Karpas-422 (cell line): ENCODE measurements around the gene PVR. TPM values are rescaled to one million over a fixed set of nuclear protein-coding genes. Genes with fewer than 3 reads are reported as not detected.

Experiments
- DNase-seq: peaks from one replicate; pipeline ENCODE4 v3.0.0-alpha.2; 2015
- H2AFZ ChIP-seq: fragments of 200-600 bp; sonication (generic); 2 replicates; pipeline ENCODE4 v1.6.1; 2014; ENCODE audit warnings: antibody characterized with exemption, low read length, mixed read lengths
- H3K27ac ChIP-seq: fragments of 200-600 bp; sonication (generic); 2 replicates; pipeline ENCODE4 v1.5.1; 2014; ENCODE audit warnings: mild to moderate bottlenecking, low read length, moderate library complexity
- H3K27me3 ChIP-seq: fragments of 200-600 bp; sonication (generic); 2 replicates; pipeline ENCODE4 v1.6.1; 2014; ENCODE audit warnings: low read length, mixed read lengths
- H3K36me3 ChIP-seq: fragments of 200-600 bp; sonication (generic); 2 replicates; pipeline ENCODE4 v1.6.1; 2014; ENCODE audit warnings: low read length, mixed read lengths; ENCODE audit not compliant: insufficient read depth
- H3K4me1 ChIP-seq: fragments of 200-600 bp; sonication (generic); 2 replicates; pipeline ENCODE4 v1.6.1; 2014; ENCODE audit warnings: mild to moderate bottlenecking, low read length, mixed read lengths
- H3K4me2 ChIP-seq: fragments of 200-600 bp; sonication (generic); 2 replicates; pipeline ENCODE4 v1.6.1; 2014; ENCODE audit warnings: low read length, low read depth, mild to moderate bottlenecking; ENCODE audit not compliant: poor library complexity, severe bottlenecking
- H3K4me3 ChIP-seq: fragments of 200-600 bp; sonication (generic); 2 replicates; pipeline ENCODE4 v1.5.1; 2014; ENCODE audit warnings: mild to moderate bottlenecking, antibody characterized with exemption, low read length, mixed read lengths
- H3K79me2 ChIP-seq: fragments of 200-600 bp; sonication (generic); 2 replicates; pipeline ENCODE4 v1.6.1; 2014; ENCODE audit warnings: mild to moderate bottlenecking, low read length, mixed read lengths
- H3K9ac ChIP-seq: fragments of 200-600 bp; sonication (generic); 2 replicates; pipeline ENCODE4 v1.6.0; 2014; ENCODE audit warnings: low read length
- H3K9me2 ChIP-seq: fragments of 200-600 bp; sonication (generic), shearing (Covaris generic); replicated peaks from 2 replicates; pipeline ENCODE4 v1.6.0; 2014; ENCODE audit warnings: mild to moderate bottlenecking, low read length, moderate library complexity; ENCODE audit not compliant: insufficient read depth
- H3K9me3 ChIP-seq: fragments of 300-700, 200-600 bp; sonication (generic); 2 replicates; pipeline ENCODE4 v1.6.1; 2014; ENCODE audit warnings: low read length, mixed read lengths
- H4K20me1 ChIP-seq: fragments of 200-600 bp; sonication (generic); 2 replicates; pipeline ENCODE4 v1.6.1; 2014; ENCODE audit warnings: mild to moderate bottlenecking, antibody characterized with exemption, low read length, low read depth; ENCODE audit not compliant: insufficient read depth
- total RNA-seq: library from RNA; depleted of rRNA; stranded (reverse); fragments of >200 nt; shearing (Covaris generic); gene quantifications from 2 replicates; pipeline ENCODE4 v1.2.3, GENCODE V29; 2014; ENCODE audit warnings: low replicate concordance

PVR gene
- total RNA-seq, 1 experiment from 2014 or later = not detected

DNA sequence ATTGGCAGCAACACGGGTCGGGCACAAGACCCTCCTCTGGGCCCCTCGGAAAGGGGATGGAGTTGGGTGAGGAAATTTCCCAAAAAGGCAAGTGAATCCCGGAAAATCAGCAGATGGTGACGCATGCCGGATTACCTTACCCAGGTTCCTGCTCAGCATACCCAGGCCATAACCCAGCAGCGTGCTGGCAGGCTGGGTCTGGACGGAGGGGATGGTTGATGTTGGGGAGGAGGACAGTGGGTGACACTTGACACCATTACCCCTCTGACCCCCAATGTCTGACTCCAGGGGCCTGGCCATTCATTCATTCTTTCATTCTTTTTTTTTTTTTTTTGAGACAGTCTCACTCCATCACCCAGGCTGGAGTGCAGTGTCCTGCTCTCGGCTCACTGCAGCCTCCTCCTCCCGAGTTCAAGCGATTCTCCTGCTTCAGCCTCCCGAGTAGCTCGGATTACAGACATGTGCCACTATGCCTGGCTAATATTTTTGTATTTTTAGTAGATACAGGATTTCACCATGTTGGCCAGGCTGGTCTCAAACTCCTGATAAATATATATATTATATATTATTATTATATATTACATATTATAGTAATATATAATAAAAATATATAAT, 799 bp downstream of the PVR start:
- Histone ChIP-seq H3K27me3 (no peaks in the 10 kb centered on the region), H3K9ac (no peak overlapping the region), H3K4me2 (no peak overlapping the region), H3K9me3 (no peaks in the 10 kb centered on the region), H3K4me1 (no peaks in the 10 kb centered on the region), H2AFZ (no peak overlapping the region), H4K20me1 (no peaks in the 10 kb centered on the region), H3K4me3 (no peak overlapping the region), H3K9me2 (no peaks in the 10 kb centered on the region), H3K27ac (no peak overlapping the region), H3K79me2 (no peaks in the 10 kb centered on the region), H3K36me3 (no peaks in the 10 kb centered on the region)
- DNase-seq = no peak

DNA sequence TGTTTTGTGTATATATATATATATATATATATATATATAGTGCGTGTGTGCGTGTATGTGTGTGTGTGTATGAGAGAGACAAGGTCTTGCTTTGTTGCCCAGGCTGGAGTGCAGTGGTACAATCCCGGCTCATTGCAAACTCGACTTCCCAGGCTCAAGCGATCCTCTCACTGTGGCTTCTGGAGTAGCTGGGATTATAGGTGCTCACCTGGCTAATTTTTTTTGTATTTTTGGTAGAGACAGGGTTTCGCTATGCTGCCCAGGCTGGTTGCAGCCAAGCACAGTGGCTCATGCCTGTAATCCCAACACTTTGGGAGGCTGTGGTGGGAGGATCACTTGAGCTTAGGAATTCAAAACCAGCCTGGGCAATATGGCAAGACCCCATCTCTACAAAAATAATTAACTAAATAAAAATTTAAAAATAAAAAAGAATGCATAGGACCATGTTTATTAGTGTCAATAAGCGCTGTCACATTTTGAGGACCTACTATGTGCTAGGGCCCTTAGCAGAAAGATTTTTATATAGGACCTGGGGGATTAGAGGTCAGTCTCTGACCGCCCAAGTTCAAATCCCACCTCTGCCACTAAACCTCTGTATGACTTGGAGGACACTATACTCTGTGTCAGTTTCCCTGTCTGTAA, 1.8 kb downstream of the PVR start:
- H3K79me2 ChIP-seq = no peaks in the 10 kb centered on the region

DNA sequence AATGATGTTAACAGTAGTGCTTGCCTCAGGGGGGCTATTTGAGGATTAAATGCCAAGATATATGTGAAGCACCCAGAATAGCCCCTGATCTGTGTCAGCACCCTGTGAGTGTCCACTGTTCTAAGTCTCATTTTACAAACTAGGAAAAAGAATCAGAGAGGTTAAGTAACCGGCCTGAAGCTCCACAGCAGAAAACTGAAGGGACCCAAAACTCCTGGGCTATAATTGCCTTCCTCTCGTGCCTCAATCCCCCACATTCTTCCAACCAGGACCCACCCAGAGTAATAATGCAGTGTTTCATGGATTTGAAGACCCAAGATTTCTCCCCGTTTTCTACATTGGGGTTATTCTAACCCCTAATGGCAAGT, 2.3 kb downstream of the PVR start:
- Histone ChIP-seq H2AFZ (no peak overlapping the region), H3K79me2 (no peaks in the 10 kb centered on the region), H3K9me3 (no peaks in the 10 kb centered on the region), H3K9me2 (no peaks in the 10 kb centered on the region), H3K36me3 (no peaks in the 10 kb centered on the region), H3K4me1 (no peaks in the 10 kb centered on the region), H3K4me3 (no peak overlapping the region), H3K4me2 (no peak overlapping the region), H3K27me3 (no peaks in the 10 kb centered on the region), H4K20me1 (no peaks in the 10 kb centered on the region), H3K27ac (no peak overlapping the region), H3K9ac (no peak overlapping the region)
- DNase-seq = no peak

More for the DNA sequence above, 1.8 kb downstream of the PVR start:
- Histone ChIP-seq H3K4me1 (no peaks in the 10 kb centered on the region), H3K9me3 (no peaks in the 10 kb centered on the region), H4K20me1 (no peaks in the 10 kb centered on the region), H2AFZ (no peak overlapping the region), H3K27ac (no peak overlapping the region), H3K9ac (no peak overlapping the region), H3K4me3 (no peak overlapping the region), H3K36me3 (no peaks in the 10 kb centered on the region), H3K4me2 (no peak overlapping the region), H3K27me3 (no peaks in the 10 kb centered on the region), H3K9me2 (no peaks in the 10 kb centered on the region)
- DNase-seq = no peak

DNA sequence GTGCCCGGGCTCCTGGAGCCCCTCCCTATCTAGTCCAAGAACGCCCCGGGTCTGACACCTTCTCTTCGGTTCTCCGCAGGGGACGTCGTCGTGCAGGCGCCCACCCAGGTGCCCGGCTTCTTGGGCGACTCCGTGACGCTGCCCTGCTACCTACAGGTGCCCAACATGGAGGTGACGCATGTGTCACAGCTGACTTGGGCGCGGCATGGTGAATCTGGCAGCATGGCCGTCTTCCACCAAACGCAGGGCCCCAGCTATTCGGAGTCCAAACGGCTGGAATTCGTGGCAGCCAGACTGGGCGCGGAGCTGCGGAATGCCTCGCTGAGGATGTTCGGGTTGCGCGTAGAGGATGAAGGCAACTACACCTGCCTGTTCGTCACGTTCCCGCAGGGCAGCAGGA, 3.4 kb downstream of the PVR start:
- H3K9me2 ChIP-seq = no peaks in the 10 kb centered on the region
- no peak overlapping the region for H3K9ac ChIP-seq
- H3K4me2 ChIP-seq = no peak overlapping the region
- H3K27ac ChIP-seq = no peak overlapping the region
- H3K27me3 ChIP-seq = no peaks in the 10 kb centered on the region
- H3K79me2 ChIP-seq = no peaks in the 10 kb centered on the region
- DNase-seq = no peak
- no peaks in the 10 kb centered on the region for H4K20me1 ChIP-seq
- no peaks in the 10 kb centered on the region for H3K9me3 ChIP-seq
- no peak overlapping the region for H2AFZ ChIP-seq
- no peak overlapping the region for H3K4me3 ChIP-seq
- no peaks in the 10 kb centered on the region for H3K36me3 ChIP-seq
- H3K4me1 ChIP-seq = no peaks in the 10 kb centered on the region

DNA sequence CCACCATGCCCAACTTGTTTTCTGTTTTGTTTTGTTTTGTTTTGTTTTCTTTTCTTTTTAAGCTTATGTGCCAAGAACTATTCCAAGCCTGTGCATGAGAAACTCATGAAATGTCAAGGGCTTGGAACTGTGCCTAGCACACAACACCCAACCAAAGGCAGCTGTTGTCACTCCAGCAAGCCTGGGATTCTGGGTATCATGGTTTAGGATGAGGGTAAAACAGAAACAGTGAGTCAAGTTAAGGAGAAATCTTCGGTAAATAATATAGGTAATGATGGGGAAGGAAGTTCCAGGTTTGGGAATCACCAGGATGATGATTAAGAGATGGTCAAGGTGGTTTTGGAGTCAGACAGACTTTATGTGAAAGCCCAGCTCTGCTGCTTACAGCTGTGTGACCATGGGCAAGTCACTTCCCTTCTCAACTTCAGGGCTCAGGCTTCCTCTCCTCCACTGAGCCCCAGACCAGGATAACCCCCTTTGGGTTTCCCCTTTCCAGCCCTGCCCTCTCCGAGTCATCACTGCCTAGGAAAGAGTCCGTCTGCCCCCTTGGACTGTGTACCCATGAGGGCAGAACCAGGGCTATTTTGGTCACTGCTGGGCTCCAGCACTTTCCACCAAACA, 5.0 kb downstream of the PVR start:
- H3K27ac ChIP-seq = no peak overlapping the region
- no peaks in the 10 kb centered on the region for H3K79me2 ChIP-seq
- H4K20me1 ChIP-seq = no peaks in the 10 kb centered on the region
- no peaks in the 10 kb centered on the region for H3K36me3 ChIP-seq
- no peaks in the 10 kb centered on the region for H3K9me2 ChIP-seq
- DNase-seq = no peak
- no peaks in the 10 kb centered on the region for H3K9me3 ChIP-seq
- no peak overlapping the region for H3K9ac ChIP-seq
- H2AFZ ChIP-seq = no peak overlapping the region
- no peaks in the 10 kb centered on the region for H3K4me1 ChIP-seq
- no peaks in the 10 kb centered on the region for H3K27me3 ChIP-seq
- no peak overlapping the region for H3K4me3 ChIP-seq
- H3K4me2 ChIP-seq = no peak overlapping the region

DNA sequence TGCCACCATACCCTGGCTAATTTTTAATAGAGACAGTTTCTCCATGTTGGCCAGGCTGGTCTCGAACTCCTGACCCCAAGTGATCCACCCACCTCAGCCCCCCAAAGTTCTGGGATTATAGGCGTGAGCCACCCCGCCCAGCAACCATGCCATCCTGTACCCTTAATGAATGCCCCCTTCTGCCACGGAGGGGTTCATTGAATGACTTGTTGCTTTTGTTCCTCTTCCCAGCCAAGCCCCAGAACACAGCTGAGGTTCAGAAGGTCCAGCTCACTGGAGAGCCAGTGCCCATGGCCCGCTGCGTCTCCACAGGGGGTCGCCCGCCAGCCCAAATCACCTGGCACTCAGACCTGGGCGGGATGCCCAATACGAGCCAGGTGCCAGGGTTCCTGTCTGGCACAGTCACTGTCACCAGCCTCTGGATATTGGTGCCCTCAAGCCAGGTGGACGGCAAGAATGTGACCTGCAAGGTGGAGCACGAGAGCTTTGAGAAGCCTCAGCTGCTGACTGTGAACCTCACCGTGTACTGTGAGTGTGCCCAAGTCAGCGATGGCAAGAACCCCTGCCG, 6.0 kb downstream of the PVR start:
- no peaks in the 10 kb centered on the region for H3K27me3 ChIP-seq
- H3K4me1 ChIP-seq = no peaks in the 10 kb centered on the region
- no peak for DNase-seq
- H3K9ac ChIP-seq = no peak overlapping the region
- no peak overlapping the region for H3K27ac ChIP-seq
- no peaks in the 10 kb centered on the region for H4K20me1 ChIP-seq
- no peaks in the 10 kb centered on the region for H3K9me2 ChIP-seq
- no peak overlapping the region for H3K4me2 ChIP-seq
- H3K4me3 ChIP-seq = no peak overlapping the region
- H3K36me3 ChIP-seq = no peaks in the 10 kb centered on the region
- H3K79me2 ChIP-seq = no peaks in the 10 kb centered on the region
- no peaks in the 10 kb centered on the region for H3K9me3 ChIP-seq
- no peak overlapping the region for H2AFZ ChIP-seq

DNA sequence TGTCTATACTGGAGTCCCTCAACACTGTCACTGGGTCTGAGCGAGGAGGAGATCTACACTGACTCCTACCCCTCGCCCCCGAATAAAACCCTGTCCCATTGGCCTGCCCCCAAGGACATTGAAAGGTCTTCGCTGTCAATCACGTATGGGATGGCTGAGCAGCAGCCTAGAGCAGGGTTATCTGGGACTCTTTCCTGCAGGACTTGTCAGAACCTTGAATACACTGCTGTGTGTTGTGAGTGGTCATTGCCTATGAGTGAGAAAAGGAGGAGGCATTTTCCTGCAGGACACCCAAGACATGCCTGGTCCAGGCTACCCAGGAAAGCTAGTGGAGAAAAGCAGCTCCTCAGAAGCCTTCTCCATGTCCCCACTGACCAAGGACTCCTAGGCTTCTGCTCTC, 9.6 kb downstream of the PVR start:
- Histone ChIP-seq H2AFZ (no peak overlapping the region), H3K27me3 (no peaks in the 10 kb centered on the region), H3K9me3 (no peaks in the 10 kb centered on the region), H3K9me2 (no peaks in the 10 kb centered on the region), H3K4me3 (no peak overlapping the region), H3K4me1 (no peaks in the 10 kb centered on the region), H4K20me1 (no peaks in the 10 kb centered on the region), H3K27ac (no peak overlapping the region), H3K36me3 (no peaks in the 10 kb centered on the region), H3K79me2 (no peaks in the 10 kb centered on the region), H3K9ac (no peak overlapping the region), H3K4me2 (no peak overlapping the region)
- no peak for DNase-seq

DNA sequence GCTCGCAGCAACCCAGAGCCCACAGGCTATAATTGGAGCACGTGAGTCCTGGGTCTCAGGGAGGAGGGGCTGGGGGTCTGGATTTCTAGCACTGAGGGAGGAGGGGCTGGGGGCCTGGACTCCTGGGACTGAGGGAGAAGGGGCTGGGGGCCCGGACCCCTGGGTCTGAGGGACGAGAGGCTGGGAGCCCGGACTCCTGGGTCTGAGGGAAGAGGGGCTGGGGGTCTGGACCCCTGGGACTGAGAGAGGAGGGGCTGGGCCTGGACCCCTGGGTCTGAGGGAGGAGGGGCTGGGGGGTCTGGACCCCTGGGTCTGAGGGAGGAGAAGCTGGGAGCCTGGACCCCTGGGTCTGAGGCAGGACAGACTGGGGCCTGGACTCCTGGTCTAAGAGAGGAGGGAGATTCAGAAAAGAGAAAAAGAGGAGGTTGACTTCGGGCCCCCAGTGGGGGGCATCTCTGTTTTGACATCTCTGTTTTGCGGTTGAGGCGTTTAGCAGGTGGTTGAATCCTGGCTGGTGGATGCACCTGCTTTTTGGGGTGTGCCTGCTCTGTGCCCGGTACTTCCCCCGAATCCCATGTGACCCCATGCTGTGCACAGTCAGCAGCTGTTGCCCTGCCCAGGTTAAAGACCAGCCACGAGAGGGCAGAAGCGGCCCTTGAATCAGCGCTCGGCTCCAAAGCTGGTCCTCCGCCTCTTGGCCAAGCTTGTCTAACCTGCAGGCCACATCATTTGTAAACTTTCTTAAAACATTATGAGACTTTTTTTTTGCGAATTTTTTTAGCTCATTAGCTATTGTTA, 10.5 kb downstream of the PVR start:
- no peak overlapping the region for H3K4me2 ChIP-seq
- DNase-seq = peak; percentile 86
- H3K27ac ChIP-seq = no peak overlapping the region
- no peaks in the 10 kb centered on the region for H3K27me3 ChIP-seq
- no peak overlapping the region for H2AFZ ChIP-seq
- H4K20me1 ChIP-seq = no peaks in the 10 kb centered on the region
- no peaks in the 10 kb centered on the region for H3K79me2 ChIP-seq
- no peaks in the 10 kb centered on the region for H3K36me3 ChIP-seq
- no peaks in the 10 kb centered on the region for H3K4me1 ChIP-seq
- no peak overlapping the region for H3K4me3 ChIP-seq
- H3K9me2 ChIP-seq = no peaks in the 10 kb centered on the region
- H3K9me3 ChIP-seq = no peaks in the 10 kb centered on the region
- H3K9ac ChIP-seq = no peak overlapping the region
